Osteoblast (primary cell): Measurements from ENCODE around the gene LGALS9. TPM values are rescaled to one million over a fixed set of nuclear protein-coding genes. Genes with fewer than 3 reads are reported as not detected.

Experiments
- DNase-seq: peaks from one replicate; pipeline ENCODE4 v3.0.0; 2011; ENCODE audit warnings: low spot score, mixed read lengths; ENCODE audit not compliant: insufficient read length; ENCODE audit errors: missing footprints
- H2AFZ ChIP-seq: 2 replicates; pipeline ENCODE4 v1.6.0; 2011; ENCODE audit warnings: mild to moderate bottlenecking, low read length
- H3K27ac ChIP-seq: 2 replicates; pipeline ENCODE4 v1.5.1; 2011; ENCODE audit warnings: mild to moderate bottlenecking, low read depth, low read length, moderate library complexity
- H3K27me3 ChIP-seq: 2 replicates; pipeline ENCODE4 v1.6.0; 2012; ENCODE audit warnings: mild to moderate bottlenecking, control low read depth, inconsistent platforms, low read length, moderate library complexity; ENCODE audit not compliant: insufficient read depth
- H3K36me3 ChIP-seq: 2 replicates; pipeline ENCODE4 v1.5.1; 2011; ENCODE audit warnings: mild to moderate bottlenecking, low read length, control low read depth, moderate library complexity; ENCODE audit not compliant: insufficient read depth
- H3K4me1 ChIP-seq: 2 replicates; pipeline ENCODE4 v1.5.1; 2011; ENCODE audit warnings: mild to moderate bottlenecking, low read length, control low read depth, moderate library complexity; ENCODE audit not compliant: insufficient read depth
- H3K4me2 ChIP-seq: 2 replicates; pipeline ENCODE4 v1.6.0; 2011; ENCODE audit warnings: mild to moderate bottlenecking, low read length; ENCODE audit not compliant: insufficient read depth
- H3K4me3 ChIP-seq: fragments of 200-600 bp; sonication (generic); 3 replicates; pipeline ENCODE4 v1.5.1; 2012; ENCODE audit warnings: mild to moderate bottlenecking, low read length, inconsistent platforms; ENCODE audit not compliant: insufficient read depth
- H3K79me2 ChIP-seq: 2 replicates; pipeline ENCODE4 v1.6.0; 2012; ENCODE audit warnings: mild to moderate bottlenecking, low read length, control low read depth, inconsistent platforms; ENCODE audit not compliant: insufficient read depth
- H3K9me3 ChIP-seq: 2 replicates; pipeline ENCODE4 v1.5.1; 2011; ENCODE audit warnings: low read depth, low read length, control low read depth
- H4K20me1 ChIP-seq: 2 replicates; pipeline ENCODE4 v1.6.0; 2012; ENCODE audit warnings: mild to moderate bottlenecking, low read length, control low read depth; ENCODE audit not compliant: insufficient read depth
- total RNA-seq: library from RNA; depleted of rRNA; stranded (reverse); fragments of >200 nt; gene quantifications from 2 replicates; pipeline ENCODE4 v1.2.3, GENCODE V29; 2012
- TF ChIP-seq, protein P1 (sequence below): IDR thresholded peaks from 2 replicates; pipeline ENCODE4 v1.5.1; 2011; ENCODE audit warnings: mild to moderate bottlenecking, low read depth, low read length, moderate library complexity; ENCODE audit errors: extremely low read depth

Gene LGALS9
- total RNA-seq, 1 donor = 1.4 TPM

DNA sequence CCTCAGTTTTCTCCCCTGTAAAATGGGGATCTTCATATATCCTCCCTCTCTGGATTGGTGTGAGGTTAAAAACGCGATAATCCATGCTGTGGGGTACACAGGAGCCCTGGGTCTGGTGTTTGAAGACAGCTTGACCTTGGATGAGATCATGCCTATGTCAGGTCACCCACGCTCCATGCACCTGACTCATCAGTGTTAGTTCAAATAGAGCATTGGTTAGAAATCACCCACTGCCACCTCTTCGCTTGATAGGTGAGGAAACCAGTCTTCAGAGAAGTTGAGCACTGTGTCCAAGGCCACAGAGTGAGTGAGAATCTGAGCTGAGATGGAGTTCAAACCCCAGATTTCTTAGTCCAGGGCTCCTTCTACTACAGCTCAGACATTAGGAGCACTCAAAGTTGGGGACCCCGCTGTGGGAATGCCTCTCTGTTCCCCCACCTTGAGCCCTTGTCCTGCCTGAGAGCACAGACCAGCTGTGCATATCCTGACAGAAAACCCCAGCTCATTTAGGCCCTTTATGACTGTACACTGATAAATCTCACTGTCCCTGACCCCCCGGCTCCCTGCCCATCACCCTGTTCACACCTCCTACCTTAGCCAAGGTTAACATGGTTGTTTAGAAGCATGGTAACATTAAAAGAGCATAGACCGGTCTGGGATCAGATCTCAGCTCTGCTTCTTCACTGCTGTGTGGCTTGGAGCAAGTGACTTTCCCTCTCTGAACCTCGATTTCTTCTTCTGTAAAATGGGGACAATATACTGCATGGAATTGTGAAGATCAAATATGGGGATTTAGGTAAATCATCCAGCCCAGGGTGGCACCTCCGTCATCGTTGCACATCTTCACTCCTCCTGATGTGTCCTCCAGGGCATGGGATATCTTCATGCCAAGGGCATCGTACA, 22.4 kb upstream of the LGALS9 start:
- no peaks in the 10 kb centered on the region for H3K79me2 ChIP-seq
- H3K27me3 ChIP-seq = no peaks in the 10 kb centered on the region
- TF ChIP-seq, protein P1, sequence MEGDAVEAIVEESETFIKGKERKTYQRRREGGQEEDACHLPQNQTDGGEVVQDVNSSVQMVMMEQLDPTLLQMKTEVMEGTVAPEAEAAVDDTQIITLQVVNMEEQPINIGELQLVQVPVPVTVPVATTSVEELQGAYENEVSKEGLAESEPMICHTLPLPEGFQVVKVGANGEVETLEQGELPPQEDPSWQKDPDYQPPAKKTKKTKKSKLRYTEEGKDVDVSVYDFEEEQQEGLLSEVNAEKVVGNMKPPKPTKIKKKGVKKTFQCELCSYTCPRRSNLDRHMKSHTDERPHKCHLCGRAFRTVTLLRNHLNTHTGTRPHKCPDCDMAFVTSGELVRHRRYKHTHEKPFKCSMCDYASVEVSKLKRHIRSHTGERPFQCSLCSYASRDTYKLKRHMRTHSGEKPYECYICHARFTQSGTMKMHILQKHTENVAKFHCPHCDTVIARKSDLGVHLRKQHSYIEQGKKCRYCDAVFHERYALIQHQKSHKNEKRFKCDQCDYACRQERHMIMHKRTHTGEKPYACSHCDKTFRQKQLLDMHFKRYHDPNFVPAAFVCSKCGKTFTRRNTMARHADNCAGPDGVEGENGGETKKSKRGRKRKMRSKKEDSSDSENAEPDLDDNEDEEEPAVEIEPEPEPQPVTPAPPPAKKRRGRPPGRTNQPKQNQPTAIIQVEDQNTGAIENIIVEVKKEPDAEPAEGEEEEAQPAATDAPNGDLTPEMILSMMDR = no peak
- no peak for DNase-seq
- no peaks in the 10 kb centered on the region for H4K20me1 ChIP-seq
- no peak overlapping the region for H3K27ac ChIP-seq
- H3K4me2 ChIP-seq = no peak overlapping the region
- H3K4me1 ChIP-seq = no peaks in the 10 kb centered on the region
- no peak overlapping the region for H2AFZ ChIP-seq
- no peaks in the 10 kb centered on the region for H3K9me3 ChIP-seq
- no peaks in the 10 kb centered on the region for H3K36me3 ChIP-seq
- H3K4me3 ChIP-seq = no peak overlapping the region

DNA sequence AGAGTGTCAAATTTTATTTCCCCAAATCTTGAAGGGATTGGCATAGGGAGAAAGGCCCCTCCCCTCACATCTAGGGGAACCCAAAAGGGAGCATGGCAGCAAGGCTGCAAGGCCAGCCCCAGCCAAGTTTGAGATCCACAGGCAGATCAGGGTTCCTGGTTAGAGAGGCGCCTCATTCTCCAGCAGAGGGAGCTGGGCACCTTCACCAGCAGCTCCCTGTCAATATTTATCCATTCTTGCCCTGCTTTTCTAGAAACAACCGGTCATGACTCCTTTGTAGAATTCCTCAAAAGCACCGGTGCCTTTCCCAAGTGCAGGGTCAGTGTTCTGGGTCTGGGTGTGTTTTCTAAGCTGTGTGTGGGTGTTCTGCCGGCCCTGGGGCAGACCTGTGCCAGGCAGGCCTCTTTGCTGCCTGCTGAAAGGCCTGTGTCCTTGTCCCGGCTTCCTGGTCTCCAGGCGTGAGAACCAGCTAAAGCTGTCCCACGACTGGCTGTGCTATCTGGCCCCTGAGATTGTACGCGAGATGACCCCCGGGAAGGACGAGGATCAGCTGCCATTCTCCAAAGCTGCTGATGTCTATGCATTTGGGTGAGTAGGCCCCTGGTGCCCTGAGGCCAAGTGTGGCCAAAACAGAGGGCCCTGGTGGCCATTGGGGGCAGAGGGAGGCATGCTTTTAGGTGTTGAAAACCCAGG, 21.2 kb upstream of the LGALS9 start:
- TF ChIP-seq, protein P1 = peak; percentile 73
- Histone ChIP-seq H3K4me1 (no peaks in the 10 kb centered on the region), H3K27ac (no peak overlapping the region), H3K4me2 (no peak overlapping the region), H3K9me3 (no peaks in the 10 kb centered on the region), H2AFZ (no peak overlapping the region), H3K36me3 (no peaks in the 10 kb centered on the region), H3K27me3 (no peaks in the 10 kb centered on the region), H3K4me3 (no peak overlapping the region), H4K20me1 (no peaks in the 10 kb centered on the region), H3K79me2 (no peaks in the 10 kb centered on the region)
- peak; percentile 95 for DNase-seq

DNA sequence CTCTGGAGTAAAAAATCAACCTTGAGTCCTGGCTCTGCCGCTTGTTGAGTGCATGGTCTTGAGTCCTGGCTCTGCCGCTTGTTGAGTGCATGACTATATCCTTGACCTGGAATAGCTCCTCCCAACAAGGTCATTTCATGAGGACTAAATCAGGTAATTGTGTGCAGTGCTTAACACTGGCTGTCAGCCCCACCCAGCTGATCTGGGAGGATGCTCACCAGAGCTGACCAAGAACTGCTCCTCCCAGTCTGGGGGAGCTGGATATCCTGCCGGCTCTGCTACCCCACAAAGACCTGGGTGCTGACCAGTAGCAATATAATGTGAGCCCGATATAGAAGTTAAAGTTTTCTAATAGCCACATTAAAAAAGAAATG, 20.7 kb upstream of the LGALS9 start:
- DNase-seq = no peak
- Histone ChIP-seq H4K20me1 (no peaks in the 10 kb centered on the region), H3K4me2 (no peak overlapping the region)

More for the DNA sequence above, 20.7 kb upstream of the LGALS9 start:
- H3K4me3 ChIP-seq = no peak overlapping the region
- H3K9me3 ChIP-seq = no peaks in the 10 kb centered on the region
- no peaks in the 10 kb centered on the region for H3K27me3 ChIP-seq
- no peak overlapping the region for H2AFZ ChIP-seq
- H3K27ac ChIP-seq = no peak overlapping the region
- no peaks in the 10 kb centered on the region for H3K4me1 ChIP-seq
- no peaks in the 10 kb centered on the region for H3K36me3 ChIP-seq
- TF ChIP-seq, protein P1 = no peak
- H3K79me2 ChIP-seq = no peaks in the 10 kb centered on the region
